ENCODE measurements around the gene CNIH2. TPM values are rescaled to one million over a fixed set of nuclear protein-coding genes. Genes with fewer than 3 reads are reported as not detected.

CNIH2 gene
- total RNA-seq, 4 donors from 2014 or later = not detected

GRCh38 chr11:66281776-66282467, 3.9 kb downstream of the CNIH2 start:
- TF ChIP-seq CTCF (IDR thresholded peaks at IDR 0.05 in 4 of 5, conservative IDR thresholded peaks at IDR 0.05 in 1 of 5) = no peak
- no peak for TF ChIP-seq POLR2A (IDR thresholded peaks at IDR 0.05)
- H3K27ac ChIP-seq = no peak overlapping the region
- no peak for DNase-seq
- intact Hi-C loops (cut with DNase I; ENCODE audit: low total_unique reads) (loop anchor here (1.0 kb wide), 1 partner anchor 60 kb away; no protein-coding TSS in a partner anchor), in situ Hi-C loops (cut with MboI; ENCODE audit: low sequenced_read_pairs in 4 of 4) (loop anchor here in 1 of 4 donors (10.0 kb wide), 1 partner anchor 57 kb away; no protein-coding TSS in a partner anchor)
- no peaks in the 10 kb centered on the region for H3K9me3 ChIP-seq
- peaks cover 11 to 13% of the 10 kb centered on the region in 2 donors for H3K4me1 ChIP-seq
- peaks cover 0 to 6% of the 10 kb centered on the region in 2 donors for H3K36me3 ChIP-seq
- no peak overlapping the region for H3K4me3 ChIP-seq
- no peak for ATAC-seq
- no peaks in the 10 kb centered on the region for H3K27me3 ChIP-seq

GRCh38 chr11:66282468-66283455, 4.8 kb downstream of the CNIH2 start:
- intact Hi-C loops (cut with DNase I; ENCODE audit: low total_unique reads) (loop anchor here (1.0 kb wide), 1 partner anchor 60 kb away; no protein-coding TSS in a partner anchor), in situ Hi-C loops (cut with MboI; ENCODE audit: low sequenced_read_pairs in 4 of 4) (loop anchor here in 1 of 4 donors (10.0 kb wide), 1 partner anchor 58 kb away; no protein-coding TSS in a partner anchor)
- DNase-seq = peak; percentile 84 to 92
- Histone ChIP-seq H3K4me1 (peaks cover 10 to 20% of the 10 kb centered on the region in 2 donors), H3K36me3 (peaks cover 0 to 6% of the 10 kb centered on the region in 2 donors), H3K9me3 (no peaks in the 10 kb centered on the region), H3K27me3 (no peaks in the 10 kb centered on the region), H3K4me3 (no peak overlapping the region), H3K27ac (no peak overlapping the region)
- TF ChIP-seq CTCF (IDR thresholded peaks at IDR 0.05 in 4 of 5, conservative IDR thresholded peaks at IDR 0.05 in 1 of 5) (peak; percentile 95 to 99 (median 98)), POLR2A (IDR thresholded peaks at IDR 0.05) (no peak)
- ATAC-seq = peak; percentile 84 to 85

- ATAC-seq (no peak), DNase-seq (no peak)
- H3K4me1 ChIP-seq = peaks cover 16 to 28% of the 10 kb centered on the region in 2 donors
- H3K27me3 ChIP-seq = no peaks in the 10 kb centered on the region
- intact Hi-C loops (cut with DNase I; ENCODE audit: low total_unique reads) = no loop called here
- H3K36me3 ChIP-seq = peaks cover 0 to 6% of the 10 kb centered on the region in 2 donors
- no peaks in the 10 kb centered on the region for H3K9me3 ChIP-seq
- no peak for TF ChIP-seq POLR2A (IDR thresholded peaks at IDR 0.05)
- no peak for TF ChIP-seq CTCF (IDR thresholded peaks at IDR 0.05 in 4 of 5, conservative IDR thresholded peaks at IDR 0.05 in 1 of 5)
- in situ Hi-C loops (cut with MboI; ENCODE audit: low sequenced_read_pairs in 4 of 4) = loop anchor here in 1 of 4 donors (10.0 kb wide), 1 partner anchor 59 kb away; no protein-coding TSS in a partner anchor
- no peak overlapping the region for H3K27ac ChIP-seq
- no peak overlapping the region for H3K4me3 ChIP-seq
Observed at GRCh38 chr11:66283461-66284105, 5.6 kb downstream of the CNIH2 start.

GRCh38 chr11:66284526-66285078, 6.6 kb downstream of the CNIH2 start:
- Histone ChIP-seq H3K4me1 (peaks cover 17 to 31% of the 10 kb centered on the region in 2 donors), H3K27ac (no peak overlapping the region), H3K4me3 (no peak overlapping the region), H3K36me3 (peaks cover 0 to 6% of the 10 kb centered on the region in 2 donors), H3K9me3 (no peaks in the 10 kb centered on the region), H3K27me3 (no peaks in the 10 kb centered on the region)
- DNase-seq = no peak
- TF ChIP-seq POLR2A (IDR thresholded peaks at IDR 0.05) (no peak), CTCF (IDR thresholded peaks at IDR 0.05 in 4 of 5, conservative IDR thresholded peaks at IDR 0.05 in 1 of 5) (no peak)
- in situ Hi-C loops (cut with MboI; ENCODE audit: low sequenced_read_pairs in 4 of 4) = loop anchor here in 1 of 4 donors (10.0 kb wide), 1 partner anchor 60 kb away; no protein-coding TSS in a partner anchor
- ATAC-seq = no peak
- intact Hi-C loops (cut with DNase I; ENCODE audit: low total_unique reads) = no loop called here

Measured in gastrocnemius medialis (tissue), 4 donors.